ENCODE results near the gene ERC2. TPM values are rescaled to one million over a fixed set of nuclear protein-coding genes. Genes with fewer than 3 reads are reported as not detected.

The ERC2 gene
- total RNA-seq, 2 experiments from 2014 or later: not detected

DNA sequence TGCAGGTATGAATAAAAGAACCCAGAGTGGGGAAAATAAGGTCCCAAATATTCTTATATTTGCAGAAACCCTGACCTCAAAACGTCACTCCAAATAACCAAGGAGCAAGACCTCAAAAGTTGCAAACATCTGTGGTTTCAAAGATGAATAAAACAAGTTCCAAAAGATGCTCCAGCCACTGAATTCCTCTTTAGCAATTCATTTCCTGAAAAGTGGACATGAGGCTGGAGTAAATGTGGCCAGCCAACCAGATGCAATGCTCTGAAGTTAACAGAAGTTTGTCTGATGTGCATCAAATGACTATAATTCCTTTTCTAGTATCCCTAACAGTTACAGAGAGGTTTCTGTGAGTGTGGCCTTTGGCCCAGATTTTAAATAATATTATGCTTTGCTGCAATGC lies 910.0 kb downstream of the ERC2 start:
- H2AFZ ChIP-seq (ENCODE audit: low read length): no peak overlapping the region
- POLR2A ChIA-PET: no interaction called here
- no peaks in the 10 kb centered on the region for H3K9me2 ChIP-seq (ENCODE audit: insufficient read depth, low read length)
- H3K79me2 ChIP-seq (ENCODE audit: insufficient read depth, low read depth, low read length): no peaks in the 10 kb centered on the region
- no peak for DNase-seq (ENCODE audit: low spot score)
- BruUV-seq (replicated peaks): no TSS peak
- H4K20me1 ChIP-seq (ENCODE audit: insufficient read depth, low read length): no peaks in the 10 kb centered on the region
- no peak overlapping the region for H3K27ac ChIP-seq (ENCODE audit: low read depth, low read length, poor library complexity, severe bottlenecking)
- CTCF ChIA-PET (ENCODE audit: unreplicated experiment): no interaction called here
- H3K4me2 ChIP-seq (ENCODE audit: low read length): no peak overlapping the region
- H3K4me3 ChIP-seq (ENCODE audit: low read depth, low read length, poor library complexity, severe bottlenecking): no peak overlapping the region
- no peak for TF ChIP-seq EZH2phosphoT487 (IDR thresholded peaks at IDR 0.05; ENCODE audit: borderline replicate concordance, low read depth, low read length)
- TF ChIP-seq, protein P1, sequence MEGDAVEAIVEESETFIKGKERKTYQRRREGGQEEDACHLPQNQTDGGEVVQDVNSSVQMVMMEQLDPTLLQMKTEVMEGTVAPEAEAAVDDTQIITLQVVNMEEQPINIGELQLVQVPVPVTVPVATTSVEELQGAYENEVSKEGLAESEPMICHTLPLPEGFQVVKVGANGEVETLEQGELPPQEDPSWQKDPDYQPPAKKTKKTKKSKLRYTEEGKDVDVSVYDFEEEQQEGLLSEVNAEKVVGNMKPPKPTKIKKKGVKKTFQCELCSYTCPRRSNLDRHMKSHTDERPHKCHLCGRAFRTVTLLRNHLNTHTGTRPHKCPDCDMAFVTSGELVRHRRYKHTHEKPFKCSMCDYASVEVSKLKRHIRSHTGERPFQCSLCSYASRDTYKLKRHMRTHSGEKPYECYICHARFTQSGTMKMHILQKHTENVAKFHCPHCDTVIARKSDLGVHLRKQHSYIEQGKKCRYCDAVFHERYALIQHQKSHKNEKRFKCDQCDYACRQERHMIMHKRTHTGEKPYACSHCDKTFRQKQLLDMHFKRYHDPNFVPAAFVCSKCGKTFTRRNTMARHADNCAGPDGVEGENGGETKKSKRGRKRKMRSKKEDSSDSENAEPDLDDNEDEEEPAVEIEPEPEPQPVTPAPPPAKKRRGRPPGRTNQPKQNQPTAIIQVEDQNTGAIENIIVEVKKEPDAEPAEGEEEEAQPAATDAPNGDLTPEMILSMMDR (conservative IDR thresholded peaks at IDR 0.05; ENCODE audit: low read length): no peak
- no peaks in the 10 kb centered on the region for H3K9me3 ChIP-seq (ENCODE audit: low read length)
- no peaks in the 10 kb centered on the region for H3K36me3 ChIP-seq (ENCODE audit: insufficient read depth, low read length)
- intact Hi-C loops (cut with micrococcal nuclease; ENCODE audit: unreplicated experiment): no loop called here
- peaks cover 32% of the 10 kb centered on the region for H3K4me1 ChIP-seq (ENCODE audit: insufficient read depth, low read length, poor library complexity, severe bottlenecking)

DNA sequence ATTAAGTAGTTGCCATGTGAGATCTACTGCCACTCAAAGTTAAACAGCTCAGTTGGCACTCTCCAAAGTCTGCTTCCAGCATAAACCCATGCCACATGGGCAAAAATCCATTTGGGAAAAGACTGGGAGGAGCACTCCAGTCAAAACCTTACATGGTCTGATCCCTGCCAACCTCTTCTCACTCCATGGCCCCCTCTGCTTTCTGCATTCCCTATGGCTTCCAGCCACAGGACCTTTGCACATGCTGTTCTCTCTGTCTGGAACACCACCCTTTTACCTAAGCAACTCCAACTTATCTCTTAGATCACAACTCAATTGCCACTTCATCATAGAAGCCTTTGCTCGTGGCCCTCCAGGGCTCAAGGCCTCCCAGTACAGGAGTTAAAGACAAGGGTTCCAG lies 910.7 kb downstream of the ERC2 start:
- H3K36me3 ChIP-seq (ENCODE audit: insufficient read depth, low read length): no peaks in the 10 kb centered on the region
- no peak overlapping the region for H3K27ac ChIP-seq (ENCODE audit: low read depth, low read length, poor library complexity, severe bottlenecking)
- BruUV-seq (replicated peaks): no TSS peak
- ChIA-PET POLR2A (interaction anchor here (1.0 kb wide), 1 partner anchor 47 kb away, joined by 3 read pairs; no protein-coding TSS in a partner anchor), CTCF (ENCODE audit: unreplicated experiment) (no interaction called here)
- DNase-seq (ENCODE audit: low spot score): no peak
- H3K4me3 ChIP-seq (ENCODE audit: low read depth, low read length, poor library complexity, severe bottlenecking): no peak overlapping the region
- no peaks in the 10 kb centered on the region for H3K9me2 ChIP-seq (ENCODE audit: insufficient read depth, low read length)
- H4K20me1 ChIP-seq (ENCODE audit: insufficient read depth, low read length): no peaks in the 10 kb centered on the region
- no peak overlapping the region; the same call in 1 of the 2 replicates for H2AFZ ChIP-seq (ENCODE audit: low read length)
- no peaks in the 10 kb centered on the region for H3K79me2 ChIP-seq (ENCODE audit: insufficient read depth, low read depth, low read length)
- no peak for TF ChIP-seq EZH2phosphoT487 (IDR thresholded peaks at IDR 0.05; ENCODE audit: borderline replicate concordance, low read depth, low read length)
- TF ChIP-seq, protein P1 (conservative IDR thresholded peaks at IDR 0.05; ENCODE audit: low read length): no peak
- intact Hi-C loops (cut with micrococcal nuclease; ENCODE audit: unreplicated experiment): no loop called here
- no peak overlapping the region for H3K4me2 ChIP-seq (ENCODE audit: low read length)
- H3K4me1 ChIP-seq (ENCODE audit: insufficient read depth, low read length, poor library complexity, severe bottlenecking): peaks cover 32% of the 10 kb centered on the region
- no peaks in the 10 kb centered on the region for H3K9me3 ChIP-seq (ENCODE audit: low read length)

GRCh38 chr3:55556619-55557537 lies 911.4 kb downstream of the ERC2 start:
- no peaks in the 10 kb centered on the region for H3K9me3 ChIP-seq (ENCODE audit: low read length)
- peaks cover 32% of the 10 kb centered on the region for H3K4me1 ChIP-seq (ENCODE audit: insufficient read depth, low read length, poor library complexity, severe bottlenecking)
- H4K20me1 ChIP-seq (ENCODE audit: insufficient read depth, low read length): no peaks in the 10 kb centered on the region
- H3K4me3 ChIP-seq (ENCODE audit: low read depth, low read length, poor library complexity, severe bottlenecking): no peak overlapping the region
- no peaks in the 10 kb centered on the region for H3K79me2 ChIP-seq (ENCODE audit: insufficient read depth, low read depth, low read length)
- H3K4me2 ChIP-seq (ENCODE audit: low read length): no peak overlapping the region
- no TSS peak for BruUV-seq (replicated peaks)
- peak overlapping the region; percentile 28; the same call in 1 of the 2 replicates for H2AFZ ChIP-seq (ENCODE audit: low read length)
- H3K27ac ChIP-seq (ENCODE audit: low read depth, low read length, poor library complexity, severe bottlenecking): no peak overlapping the region
- ChIA-PET CTCF (ENCODE audit: unreplicated experiment) (interaction anchor here (0.5 kb wide), 1 partner anchor 104 kb away, joined by 3 read pairs; no protein-coding TSS in a partner anchor), POLR2A (interaction anchor here (0.8 to 1.4 kb wide), 4 partner anchors 9 to 70 kb away, joined by 3 to 4 read pairs (median 3); partner anchors contain the start of gene WNT5A)
- H3K9me2 ChIP-seq (ENCODE audit: insufficient read depth, low read length): no peaks in the 10 kb centered on the region
- intact Hi-C loops (cut with micrococcal nuclease; ENCODE audit: unreplicated experiment): no loop called here
- no peaks in the 10 kb centered on the region for H3K36me3 ChIP-seq (ENCODE audit: insufficient read depth, low read length)
- no peak for DNase-seq (ENCODE audit: low spot score)
- no peak for TF ChIP-seq EZH2phosphoT487 (IDR thresholded peaks at IDR 0.05; ENCODE audit: borderline replicate concordance, low read depth, low read length)
- TF ChIP-seq, protein P1 (conservative IDR thresholded peaks at IDR 0.05; ENCODE audit: low read length): no peak

Measured in OCI-LY7 (cell line).